LHCN-M2 (cell line): ENCODE measurements around the gene MCC. TPM values are rescaled to one million over a fixed set of nuclear protein-coding genes. Genes with fewer than 3 reads are reported as not detected.
"Not testable (repeated sequence)": the region's sequence is repeated elsewhere in the genome, so short reads cannot be mapped to it uniquely, and the experiment has no call there.

Experiments used
- DNase-seq: peaks from one replicate; pipeline ENCODE4 v3.0.0-alpha.2; 2012; ENCODE audit warnings: low read depth
- total RNA-seq: library from RNA; depleted of rRNA; stranded (reverse); fragments of >200 nt; gene quantifications from 2 replicates; pipeline ENCODE4 v1.2.3, GENCODE V29; 2014

MCC gene
- total RNA-seq, 1 experiment from 2014 or later = 10.7 TPM

DNA sequence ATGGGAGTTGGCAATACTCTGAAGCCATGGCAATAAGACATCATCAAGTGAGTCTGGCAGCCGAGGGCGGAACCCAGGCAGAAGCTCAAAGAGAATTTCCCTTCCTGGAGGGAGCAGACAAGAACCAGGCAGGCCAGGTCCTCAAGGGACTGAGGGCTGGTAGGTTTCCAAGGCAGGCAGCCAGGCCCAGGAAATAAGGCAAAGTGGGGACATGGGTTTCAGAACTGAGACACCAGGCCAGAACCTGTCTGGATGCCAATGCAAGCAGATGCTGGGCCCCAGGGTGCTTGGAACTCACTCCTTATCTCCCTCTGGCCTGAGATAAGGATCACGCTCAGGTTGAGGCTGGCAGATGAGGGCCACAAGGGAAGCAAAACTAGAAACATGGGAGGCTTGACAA is 62.3 kb downstream of the MCC start:
- no peak for DNase-seq

- DNase-seq = no peak
Measured at GRCh38 chr5:113421693-113422092, 66.6 kb downstream of the MCC start.

DNA sequence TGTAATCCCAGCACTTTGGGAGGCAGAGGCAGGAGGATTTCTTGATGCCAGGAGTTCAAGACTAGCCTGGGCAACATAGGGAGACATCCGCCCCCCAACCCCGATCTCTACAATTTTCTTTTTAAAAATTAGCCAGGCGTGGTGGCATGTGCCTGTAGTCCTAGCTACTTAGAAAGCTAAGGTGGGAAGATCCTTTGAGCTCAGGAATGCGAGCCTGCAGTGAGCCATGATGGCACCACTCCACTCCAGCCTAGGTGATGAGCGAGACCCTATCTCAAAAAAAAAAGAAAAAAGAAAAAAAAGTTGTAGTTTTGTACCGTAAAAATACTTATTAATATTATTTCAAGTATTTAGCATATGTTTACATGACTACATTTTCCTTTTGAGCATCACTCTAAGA is 82.7 kb downstream of the MCC start:
- DNase-seq = no peak

- DNase-seq = no peak
Measured at GRCh38 chr5:113404269-113404668, 84.0 kb downstream of the MCC start.

DNA sequence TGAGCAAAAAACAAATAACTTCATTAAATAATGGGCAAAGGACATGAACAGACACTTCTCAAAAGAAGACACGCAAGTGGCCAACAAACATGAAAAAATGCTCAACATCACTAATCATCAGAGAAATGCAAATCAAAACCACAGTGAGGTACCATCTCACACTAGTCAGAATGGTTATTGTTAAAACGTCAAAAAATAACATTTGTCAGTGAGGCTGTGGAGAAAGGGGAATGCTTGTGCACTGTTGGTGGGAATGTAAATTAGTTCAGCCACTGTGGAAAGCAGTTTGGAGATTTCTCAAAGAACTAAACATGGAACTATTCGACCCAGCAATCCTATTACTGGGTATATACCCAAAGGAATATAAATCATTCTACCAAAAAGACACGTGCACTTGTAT is 90.3 kb downstream of the MCC start:
- not testable (repeated sequence) for DNase-seq

DNA sequence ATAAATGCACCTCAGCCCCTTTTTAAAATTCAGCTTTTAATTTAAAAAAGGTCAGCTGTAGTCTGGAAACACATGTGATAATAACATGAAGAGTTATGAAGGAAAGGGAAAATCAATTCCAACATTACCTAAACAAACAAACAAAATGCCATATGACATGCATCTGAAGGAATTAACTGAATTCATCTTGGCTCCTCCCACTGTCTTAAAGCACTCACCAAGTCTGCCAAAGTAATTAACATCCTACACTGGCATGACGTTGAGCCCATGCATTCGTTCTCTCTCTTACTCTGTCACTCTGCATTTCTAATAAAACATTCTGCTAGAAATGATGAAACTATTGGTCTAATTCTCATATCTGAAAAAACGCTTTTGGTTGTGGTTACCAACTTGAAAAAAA is 91.2 kb downstream of the MCC start:
- DNase-seq = no peak

DNA sequence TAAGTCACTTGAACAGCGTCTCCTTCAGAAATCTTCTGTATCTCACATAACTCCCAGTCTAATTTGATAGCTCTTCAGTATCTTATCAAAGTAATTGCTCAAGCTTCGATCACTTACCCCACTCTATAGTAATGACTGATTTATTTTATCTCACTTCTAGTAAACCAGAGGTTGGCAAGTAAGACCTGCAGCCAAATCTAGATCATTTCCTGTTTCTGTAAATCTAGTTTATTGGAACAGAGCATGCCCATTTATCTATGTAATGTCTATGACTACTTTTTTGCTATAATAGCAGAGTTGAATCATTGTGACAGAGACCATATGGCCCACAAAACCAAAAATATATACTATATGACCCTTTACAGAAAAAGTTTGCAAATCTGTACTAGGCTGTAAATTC is 93.6 kb downstream of the MCC start:
- DNase-seq = no peak

GRCh38 chr5:113390224-113390623 is 98.0 kb downstream of the MCC start:
- no peak for DNase-seq

GRCh38 chr5:113389116-113389515 is 99.1 kb downstream of the MCC start:
- no peak for DNase-seq

- DNase-seq = no peak
Measured at GRCh38 chr5:113387844-113388243, 100.4 kb downstream of the MCC start.

DNA sequence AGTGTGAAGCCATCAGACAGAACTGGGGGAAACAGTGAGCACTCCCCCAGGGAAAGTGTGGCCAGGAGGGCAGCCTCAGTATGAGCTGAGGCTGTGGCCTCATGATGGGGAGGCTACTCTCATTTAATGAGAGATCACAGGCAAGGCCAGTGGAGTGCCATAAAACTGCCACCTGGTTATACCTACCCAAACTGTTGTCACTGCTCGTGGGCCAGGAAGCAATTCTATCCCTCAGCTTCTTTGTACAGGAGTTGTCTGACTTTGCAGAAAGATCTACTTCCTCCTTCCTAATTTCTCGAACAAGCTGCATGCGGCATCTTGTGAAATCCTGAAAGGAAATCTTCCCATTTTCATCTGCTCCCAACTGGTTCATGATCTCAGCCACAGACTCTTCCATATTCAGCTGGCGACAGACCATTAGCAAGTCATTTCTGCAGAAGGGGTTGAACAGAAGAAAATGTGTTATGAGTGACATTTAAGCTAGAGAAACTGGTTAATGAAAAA is 103.4 kb downstream of the MCC start:
- no peak for DNase-seq

DNA sequence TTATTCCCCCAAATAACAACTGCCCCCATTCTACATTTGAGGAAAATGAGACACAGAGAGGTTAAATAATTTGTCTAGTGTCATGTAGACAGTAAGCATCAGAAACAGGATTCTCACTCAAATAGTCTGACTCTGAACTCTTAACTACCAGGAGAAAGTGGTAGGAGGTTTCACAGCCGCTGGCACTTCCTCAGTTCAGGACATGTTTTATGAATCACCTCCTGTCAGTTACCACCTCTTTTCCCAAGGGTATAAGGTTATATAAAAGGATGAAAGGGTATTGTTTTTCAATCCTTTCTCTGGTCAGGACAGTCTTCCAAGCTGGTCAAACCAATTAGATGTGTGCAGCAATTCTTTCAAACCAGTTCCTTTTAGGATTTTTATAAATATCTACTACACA is 105.5 kb downstream of the MCC start:
- DNase-seq = peak; percentile 69

DNA sequence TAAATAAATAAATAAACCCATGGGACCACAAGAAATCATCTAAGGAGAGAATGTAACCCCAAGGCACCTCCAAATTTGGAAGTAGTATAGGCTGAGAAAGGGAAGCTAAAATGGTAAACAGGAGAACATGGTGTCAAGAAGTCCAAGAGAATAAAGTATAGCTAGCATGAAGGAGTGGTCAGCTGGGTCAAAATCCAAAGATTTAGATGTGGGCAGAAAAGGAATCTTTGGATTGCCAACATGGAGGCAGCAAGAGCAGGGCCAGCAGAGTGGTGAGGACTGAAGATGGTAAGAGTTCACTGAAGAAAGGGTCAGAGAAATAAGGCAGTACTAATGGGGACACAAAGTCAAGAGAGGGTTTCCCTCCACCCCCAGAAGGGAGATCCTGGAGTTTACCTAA is 106.5 kb downstream of the MCC start:
- DNase-seq = no peak

- DNase-seq = no peak
Measured at GRCh38 chr5:113380807-113381326, 107.4 kb downstream of the MCC start.

DNA sequence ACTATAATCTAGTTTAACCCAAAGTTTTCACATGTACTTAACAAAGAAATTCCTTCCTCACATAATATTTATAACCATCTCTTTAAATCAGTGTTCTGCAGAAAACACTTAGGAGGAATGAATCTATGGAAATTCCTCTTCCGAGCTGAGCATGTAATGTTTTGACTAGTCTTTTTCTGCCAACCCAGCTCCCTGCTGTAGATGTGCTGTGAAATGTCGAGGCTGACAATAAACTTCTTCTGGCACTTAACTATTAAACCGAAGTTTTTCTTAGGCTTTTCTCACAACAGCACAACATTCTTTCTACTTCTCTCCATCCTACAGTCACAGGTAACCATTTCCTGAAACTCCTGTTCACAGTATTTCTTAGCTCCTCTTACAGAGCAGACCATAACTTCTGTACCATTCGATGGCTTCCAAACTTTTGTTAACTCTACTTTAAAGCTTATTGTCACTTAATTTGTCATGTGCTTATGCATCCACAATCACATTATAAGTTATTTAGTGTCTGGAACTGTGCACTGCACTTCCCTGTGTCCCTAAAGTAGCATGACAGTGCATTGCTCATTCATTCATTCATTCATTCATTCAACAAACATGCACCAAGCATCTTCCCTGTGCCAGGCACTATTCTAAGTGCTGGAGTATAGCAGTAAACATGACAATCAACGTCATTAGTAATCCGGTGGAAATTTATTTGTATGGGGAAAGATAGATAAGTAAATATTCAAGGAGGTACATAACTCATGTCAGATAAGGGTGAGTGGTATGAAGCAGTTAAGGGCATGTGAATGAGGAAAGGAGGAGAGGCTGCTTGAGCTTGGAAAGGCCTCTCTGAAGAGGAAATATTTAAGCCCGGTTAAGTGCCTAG is 108.1 kb downstream of the MCC start:
- DNase-seq = no peak

DNA sequence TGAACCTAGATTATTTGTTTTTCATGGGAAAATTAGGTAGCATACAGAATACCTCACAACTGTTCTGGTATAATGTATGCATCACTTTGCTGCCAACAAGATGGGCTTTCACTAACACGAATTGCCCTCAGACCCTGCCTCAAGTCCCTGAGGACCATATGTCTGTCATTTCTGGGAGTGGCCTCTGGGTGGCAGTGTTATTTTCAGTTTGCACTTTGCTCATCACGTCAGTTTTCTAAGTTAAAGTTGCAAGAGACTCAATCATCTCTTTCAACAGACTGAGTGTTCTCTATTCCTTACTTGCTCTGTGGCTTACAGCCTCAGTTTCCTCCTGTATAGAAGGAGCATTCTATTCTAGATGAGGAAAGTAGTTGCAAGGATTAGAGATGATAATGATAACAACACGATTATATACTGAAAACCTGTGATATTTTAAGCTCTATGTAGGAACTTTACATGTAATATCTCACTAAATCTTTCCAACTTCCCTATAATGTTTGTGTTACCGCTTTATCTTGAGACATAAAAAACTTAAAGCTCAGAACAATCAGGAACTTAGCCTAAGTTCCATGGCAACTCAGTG is 109.2 kb downstream of the MCC start:
- peak; percentile 50 for DNase-seq

GRCh38 chr5:113378514-113378913 is 109.7 kb downstream of the MCC start:
- DNase-seq = no peak

- DNase-seq = no peak
Measured at GRCh38 chr5:113378081-113378480, 110.2 kb downstream of the MCC start.

- no peak for DNase-seq
Measured at GRCh38 chr5:113376640-113377039, 111.6 kb downstream of the MCC start.

DNA sequence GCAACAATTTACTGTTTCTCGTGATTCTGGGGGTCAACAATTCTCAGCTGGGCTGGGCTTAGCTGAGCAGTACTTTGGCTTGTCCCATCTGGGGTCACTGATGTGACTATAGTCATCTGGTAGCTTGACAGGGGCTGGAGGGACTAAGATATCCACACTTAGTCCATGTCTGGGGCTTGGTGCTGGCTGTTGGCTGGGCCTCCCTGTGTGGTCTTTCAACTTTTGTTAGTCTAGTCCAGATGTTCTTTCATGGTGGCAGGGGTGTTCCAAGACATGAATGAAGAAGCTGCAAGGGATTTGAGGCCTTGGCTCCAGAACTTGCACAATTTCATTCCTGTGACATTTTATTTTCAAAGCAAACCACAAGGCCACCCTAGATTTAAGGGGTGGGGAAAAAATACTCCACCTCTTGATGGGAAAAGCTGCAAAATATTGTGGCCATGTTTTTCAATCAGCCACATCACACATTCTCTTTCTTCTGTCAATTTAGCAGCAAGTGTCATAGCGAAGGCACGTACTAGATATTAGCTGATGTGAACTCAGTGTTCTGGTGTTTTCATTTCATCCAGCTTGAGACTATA is 112.7 kb downstream of the MCC start:
- no peak for DNase-seq

DNA sequence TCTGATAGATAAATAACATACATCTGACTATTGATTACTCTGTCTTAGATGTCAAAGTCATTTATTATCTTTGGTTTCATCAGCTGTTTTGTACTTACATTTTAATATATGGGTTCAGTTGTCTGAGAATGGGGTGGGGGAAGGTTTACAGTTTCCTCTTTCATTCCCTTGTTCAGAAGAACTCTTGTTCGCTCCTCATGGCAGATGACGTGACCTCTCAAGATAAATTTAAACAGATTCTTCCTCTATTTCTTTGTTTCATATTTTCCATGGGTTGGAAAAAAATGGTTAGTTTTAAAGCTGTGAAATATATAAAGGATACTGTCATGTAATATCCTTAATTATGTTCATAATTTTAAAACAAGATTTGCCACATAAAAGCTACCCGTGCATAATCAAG is 114.8 kb downstream of the MCC start:
- no peak for DNase-seq

DNA sequence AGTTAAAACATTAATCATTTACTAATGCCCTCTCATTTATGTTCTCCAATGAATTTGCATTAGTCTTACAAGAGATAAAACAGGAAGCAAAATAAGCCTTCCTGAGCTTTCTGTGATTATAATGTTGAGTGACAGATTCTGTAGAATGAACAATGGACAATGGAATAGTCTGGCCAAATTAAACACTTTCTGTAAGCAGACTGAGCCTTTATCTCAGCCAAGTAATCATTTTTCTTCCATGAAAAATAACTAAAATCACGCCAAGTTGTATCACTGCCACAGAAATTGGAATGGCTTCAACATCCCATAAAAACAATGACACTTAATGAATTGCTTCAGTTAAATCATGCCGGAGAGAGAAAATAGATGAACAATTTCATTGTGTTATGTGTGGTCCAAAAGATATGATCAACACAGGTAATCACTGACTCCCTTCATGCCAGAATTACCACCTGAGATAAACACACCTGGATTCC is 116.5 kb downstream of the MCC start:
- no peak for DNase-seq
